Embryonic facial prominence (tissue), 1 donor: ENCODE measurements around the gene CLEC2B.

Experiments
- DNase-seq: peaks from one replicate; pipeline ENCODE4 v3.0.0-alpha.2; 2016; ENCODE audit errors: extremely low spot score

CLEC2B gene

GRCh38 chr12:9808504-9808903 is 60.6 kb downstream of the CLEC2B start:
- DNase-seq: no peak

- no peak for DNase-seq
These were observed 62.4 kb downstream of the CLEC2B start for GRCh38 chr12:9806714-9807113.

- no peak for DNase-seq
These were observed 63.3 kb downstream of the CLEC2B start for GRCh38 chr12:9805883-9806282.
